T-helper 2 cell treated with Interferon-gamma antibody and Interleukin-4, amounts not matched to agents 100 ng/mL and 5 ng/mL, for 36 hours (primary cell): Measurements from ENCODE around the gene CACNG4. TPM values are rescaled to one million over a fixed set of nuclear protein-coding genes. Genes with fewer than 3 reads are reported as not detected.

ENCODE experiments used
- intact Hi-C: fragments of 100-400 bp; cut with micrococcal nuclease; formaldehyde crosslinking; loops from one replicate; pipeline ENCODE4 v1.15.1; 2023
- total RNA-seq: library from RNA; stranded (reverse); gene quantifications from 2 replicates; pipeline ENCODE4 v1.2.3, GENCODE V29; 2022

The CACNG4 gene
- total RNA-seq, 1 donor from 2014 or later, result not detected

DNA sequence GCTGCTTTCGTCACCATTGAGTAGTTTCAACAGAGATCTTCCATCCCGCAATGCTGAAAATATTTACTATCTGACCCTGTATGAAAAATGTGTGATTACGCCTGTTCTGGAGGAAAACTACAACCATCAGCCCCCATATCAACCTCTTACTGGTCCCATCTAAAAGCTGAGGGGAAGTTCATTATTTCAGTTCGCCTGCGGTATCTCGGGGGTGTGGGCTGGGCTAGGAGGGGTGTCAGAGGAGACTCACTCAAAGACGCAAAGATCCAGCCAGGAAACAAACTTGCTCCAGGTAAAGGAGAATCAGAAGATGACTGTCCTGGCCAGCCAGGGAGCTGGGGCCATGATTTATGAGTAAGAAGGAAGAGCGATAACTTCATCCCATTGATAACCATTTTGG lies 93.5 kb downstream of the CACNG4 start:
- intact Hi-C loops, result no loop called here

GRCh38 chr17:67059372-67059771 lies 94.9 kb downstream of the CACNG4 start:
- intact Hi-C loops, result no loop called here

DNA sequence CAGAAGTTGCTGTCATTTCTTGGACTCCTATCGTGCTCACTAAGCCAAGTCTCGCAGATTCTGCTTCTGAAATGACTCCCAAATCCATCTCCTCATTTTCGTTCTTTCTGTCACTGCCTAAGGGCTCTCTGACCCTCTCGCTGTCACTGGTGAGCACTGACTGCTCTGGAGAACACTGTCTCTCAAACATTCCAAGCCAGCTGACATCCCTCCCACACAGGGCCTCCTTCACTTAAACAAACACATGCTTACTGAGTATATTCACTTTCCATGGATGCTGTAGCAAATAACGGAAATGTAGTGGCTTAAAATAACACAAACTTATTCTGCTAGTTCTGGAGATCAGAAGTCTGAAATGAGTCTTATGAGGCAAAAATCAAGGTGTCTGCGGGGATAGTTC lies 98.6 kb downstream of the CACNG4 start:
- intact Hi-C loops, result no loop called here

DNA sequence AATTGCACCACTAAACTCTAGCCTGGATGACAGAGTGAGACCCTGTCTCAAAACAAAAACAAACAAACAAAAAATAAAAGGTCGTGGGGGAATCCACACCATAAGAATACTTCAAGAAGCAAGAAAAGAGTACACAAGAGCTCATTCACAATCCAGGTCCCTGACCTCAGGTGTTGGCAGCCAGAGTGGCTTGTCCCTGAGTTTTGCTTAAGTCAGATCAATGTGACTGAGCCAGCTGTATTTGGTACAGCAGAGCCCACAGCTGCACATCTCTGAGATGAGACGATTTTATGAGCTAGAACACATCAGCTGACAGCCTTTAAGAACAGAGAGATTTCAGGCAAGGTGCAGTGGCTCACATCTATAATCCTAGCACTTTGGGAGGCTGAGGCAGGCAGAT lies 102.2 kb downstream of the CACNG4 start:
- intact Hi-C loops, result no loop called here

DNA sequence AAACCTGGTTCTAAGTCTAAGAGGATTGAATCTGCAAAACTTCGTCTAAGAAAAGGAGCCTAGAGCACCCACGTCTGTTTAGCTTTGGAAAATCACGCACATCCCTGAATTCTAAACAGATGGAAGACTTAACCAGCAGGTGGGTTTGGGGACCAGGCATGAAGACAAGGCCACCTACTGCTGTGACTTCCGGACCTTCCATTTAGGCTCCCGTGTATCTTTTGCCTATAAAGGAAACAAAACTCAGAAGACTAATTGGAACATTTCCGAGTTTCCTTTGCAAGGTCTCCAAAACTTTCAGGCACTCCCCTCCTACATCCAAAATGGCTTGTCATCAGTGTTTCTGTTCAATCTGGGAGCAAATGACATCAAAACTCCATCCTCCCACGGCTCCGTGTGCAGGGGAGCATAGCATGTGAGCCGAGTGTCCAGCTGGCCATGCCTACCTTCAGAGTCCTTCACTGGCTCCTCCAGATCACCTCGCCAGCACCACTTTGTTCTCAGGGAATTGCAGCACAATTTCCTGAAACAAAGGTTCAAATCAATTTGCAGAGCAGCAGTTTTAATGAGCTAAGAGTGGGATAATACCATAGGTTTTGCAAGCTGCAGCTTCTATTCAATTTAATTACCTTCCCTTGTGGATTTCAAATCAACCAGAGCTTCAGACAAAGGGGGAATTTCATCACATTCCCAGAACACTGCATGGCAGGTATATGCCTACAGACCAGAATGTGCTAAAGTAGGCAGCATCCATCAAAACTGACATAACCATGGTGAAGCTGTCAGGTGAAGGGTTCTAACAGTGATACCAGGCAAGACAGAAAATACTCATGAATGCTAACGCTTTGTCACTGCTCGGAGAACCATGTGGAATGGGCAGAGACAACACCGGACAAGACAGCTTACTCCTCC lies 103.3 kb downstream of the CACNG4 start:
- intact Hi-C loops, result no loop called here

GRCh38 chr17:67068999-67069398 lies 104.5 kb downstream of the CACNG4 start:
- intact Hi-C loops, result no loop called here

DNA sequence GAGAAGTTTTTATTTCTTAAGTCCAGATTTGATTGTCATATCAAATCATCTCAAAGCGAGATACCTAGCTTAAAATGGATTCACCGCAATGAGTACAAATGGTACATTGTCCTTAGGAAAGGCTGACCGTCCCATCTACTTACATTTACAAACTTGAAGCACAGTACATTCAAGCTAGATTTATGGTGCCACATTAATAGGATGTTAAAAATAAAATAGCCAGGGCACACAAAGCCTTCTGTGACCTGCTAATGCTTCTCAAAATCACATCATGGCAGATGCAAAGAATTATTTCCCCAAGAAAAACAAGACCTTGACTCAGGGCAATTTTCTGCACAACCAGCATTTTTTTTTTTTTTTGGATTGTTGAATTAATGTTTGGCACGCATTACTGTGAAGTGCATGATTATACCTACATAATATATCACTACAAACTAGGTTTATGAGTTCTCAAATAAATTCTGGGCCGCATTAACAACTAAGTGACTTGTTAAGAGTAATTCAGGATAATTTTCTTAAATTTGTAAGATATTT lies 105.2 kb downstream of the CACNG4 start:
- intact Hi-C loops, result no loop called here

GRCh38 chr17:67071595-67071994 lies 107.1 kb downstream of the CACNG4 start:
- intact Hi-C loops, result no loop called here

DNA sequence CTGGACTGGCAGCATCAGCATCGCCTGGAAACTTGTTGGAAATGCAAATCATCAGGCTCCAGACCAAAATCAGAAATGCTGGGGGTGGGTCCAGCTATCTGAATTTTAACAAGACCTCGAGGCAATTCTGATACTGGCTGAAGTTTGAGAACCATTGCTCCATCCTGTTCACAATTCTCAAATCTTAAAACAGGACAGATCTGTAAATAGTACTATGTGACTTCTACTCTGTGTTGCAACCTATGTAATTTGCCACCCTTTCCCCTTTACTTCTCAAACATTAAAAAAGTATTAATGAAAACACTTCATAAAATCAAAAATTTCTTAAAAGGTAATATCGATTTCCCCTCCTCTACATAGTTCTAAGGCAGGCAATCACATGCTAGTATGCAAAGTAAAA lies 108.4 kb downstream of the CACNG4 start:
- intact Hi-C loops, result no loop called here

GRCh38 chr17:67074781-67075180 lies 110.3 kb downstream of the CACNG4 start:
- intact Hi-C loops, result no loop called here

- intact Hi-C loops, result no loop called here
Measured at GRCh38 chr17:67076290-67076689, 111.8 kb downstream of the CACNG4 start.

GRCh38 chr17:67078292-67078691 lies 113.8 kb downstream of the CACNG4 start:
- intact Hi-C loops, result no loop called here

DNA sequence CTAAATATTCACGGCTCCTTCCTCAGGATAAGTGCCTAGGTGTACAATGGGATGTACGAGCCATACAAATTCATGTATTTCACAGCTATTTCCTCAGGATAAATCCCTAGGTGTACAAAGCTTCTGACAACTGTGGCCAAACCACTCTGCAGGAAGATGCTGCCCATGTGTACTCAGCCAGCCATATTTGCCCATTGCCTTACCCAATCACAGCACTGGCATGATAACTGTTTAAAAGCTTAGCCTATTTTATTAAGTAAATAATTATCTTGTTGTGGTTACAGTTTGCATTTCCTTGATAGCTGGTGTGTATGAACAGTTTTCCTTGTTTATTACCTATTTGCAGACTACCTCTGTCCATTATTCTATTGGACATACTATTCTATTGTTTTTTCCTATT lies 115.0 kb downstream of the CACNG4 start:
- intact Hi-C loops, result no loop called here

DNA sequence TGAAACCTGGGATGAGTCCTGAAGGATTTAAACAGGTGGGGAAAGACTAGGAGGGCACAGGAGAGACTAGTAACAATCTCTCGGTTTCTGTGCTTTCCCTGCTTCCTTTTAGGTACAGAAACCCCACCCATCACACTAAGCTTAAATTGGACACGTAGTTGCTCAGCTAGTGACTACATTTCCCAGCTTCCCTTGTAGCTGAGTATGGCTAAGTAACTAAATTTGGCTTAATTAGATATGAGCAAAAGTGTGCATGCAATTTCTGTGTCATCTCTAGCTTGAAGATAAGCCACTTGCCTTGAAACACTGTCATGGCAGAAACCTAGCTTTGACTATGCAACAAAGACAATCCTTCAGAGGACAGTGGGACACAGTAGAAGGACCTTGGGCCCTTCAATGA lies 116.3 kb downstream of the CACNG4 start:
- intact Hi-C loops, result no loop called here

GRCh38 chr17:67082107-67082506 lies 117.6 kb downstream of the CACNG4 start:
- intact Hi-C loops, result no loop called here

Other genes with a start within 250 kb of the CACNG4 start
- not detected in 2 replicates for gene CACNG5, start 129.6 kb upstream of the CACNG4 start, total RNA-seq
- gene CACNG1, start 79.8 kb downstream of the CACNG4 start, total RNA-seq, result not detected in 2 replicates